GM12874 (cell line): ENCODE measurements around the gene C17orf114.

Experiments
- TF ChIP-seq, protein P1 (sequence below): IDR thresholded peaks from 2 replicates; pipeline ENCODE4 v1.5.1; 2011; ENCODE audit warnings: low read depth, mild to moderate bottlenecking, control low read depth, low read length, moderate library complexity; ENCODE audit not compliant: insufficient read depth

C17orf114 gene

DNA sequence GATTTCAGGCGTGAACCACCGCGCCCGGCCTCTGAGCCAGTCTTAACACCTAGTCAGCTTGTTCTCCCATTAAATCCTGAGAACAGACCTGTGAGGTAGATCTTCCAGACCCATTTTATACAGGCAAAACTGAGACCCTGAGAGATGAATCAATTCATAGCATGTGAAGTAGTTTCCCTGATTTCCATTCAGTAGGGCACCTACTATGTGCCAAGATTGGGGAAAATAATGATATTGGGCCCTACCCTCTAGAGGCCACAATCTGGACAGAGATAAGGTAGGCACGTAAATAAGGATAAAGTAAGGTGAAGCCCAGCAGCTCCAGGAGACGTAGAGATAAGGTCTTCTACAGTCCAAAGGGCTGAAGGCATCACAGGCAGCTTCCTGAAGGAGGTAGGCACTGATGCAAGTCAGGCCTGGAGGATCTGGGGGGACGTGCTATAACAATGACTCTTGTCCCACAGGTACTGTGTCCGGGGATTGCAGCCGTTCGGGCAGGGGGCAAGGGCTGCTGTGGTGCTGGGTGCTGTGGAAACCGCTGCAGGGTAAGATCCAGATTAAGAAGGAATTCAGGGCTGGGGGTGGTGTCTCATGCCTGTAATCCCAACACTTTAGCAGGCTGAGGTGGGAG is 21.7 kb downstream of the C17orf114 start:
- TF ChIP-seq, protein P1, sequence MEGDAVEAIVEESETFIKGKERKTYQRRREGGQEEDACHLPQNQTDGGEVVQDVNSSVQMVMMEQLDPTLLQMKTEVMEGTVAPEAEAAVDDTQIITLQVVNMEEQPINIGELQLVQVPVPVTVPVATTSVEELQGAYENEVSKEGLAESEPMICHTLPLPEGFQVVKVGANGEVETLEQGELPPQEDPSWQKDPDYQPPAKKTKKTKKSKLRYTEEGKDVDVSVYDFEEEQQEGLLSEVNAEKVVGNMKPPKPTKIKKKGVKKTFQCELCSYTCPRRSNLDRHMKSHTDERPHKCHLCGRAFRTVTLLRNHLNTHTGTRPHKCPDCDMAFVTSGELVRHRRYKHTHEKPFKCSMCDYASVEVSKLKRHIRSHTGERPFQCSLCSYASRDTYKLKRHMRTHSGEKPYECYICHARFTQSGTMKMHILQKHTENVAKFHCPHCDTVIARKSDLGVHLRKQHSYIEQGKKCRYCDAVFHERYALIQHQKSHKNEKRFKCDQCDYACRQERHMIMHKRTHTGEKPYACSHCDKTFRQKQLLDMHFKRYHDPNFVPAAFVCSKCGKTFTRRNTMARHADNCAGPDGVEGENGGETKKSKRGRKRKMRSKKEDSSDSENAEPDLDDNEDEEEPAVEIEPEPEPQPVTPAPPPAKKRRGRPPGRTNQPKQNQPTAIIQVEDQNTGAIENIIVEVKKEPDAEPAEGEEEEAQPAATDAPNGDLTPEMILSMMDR = no peak

DNA sequence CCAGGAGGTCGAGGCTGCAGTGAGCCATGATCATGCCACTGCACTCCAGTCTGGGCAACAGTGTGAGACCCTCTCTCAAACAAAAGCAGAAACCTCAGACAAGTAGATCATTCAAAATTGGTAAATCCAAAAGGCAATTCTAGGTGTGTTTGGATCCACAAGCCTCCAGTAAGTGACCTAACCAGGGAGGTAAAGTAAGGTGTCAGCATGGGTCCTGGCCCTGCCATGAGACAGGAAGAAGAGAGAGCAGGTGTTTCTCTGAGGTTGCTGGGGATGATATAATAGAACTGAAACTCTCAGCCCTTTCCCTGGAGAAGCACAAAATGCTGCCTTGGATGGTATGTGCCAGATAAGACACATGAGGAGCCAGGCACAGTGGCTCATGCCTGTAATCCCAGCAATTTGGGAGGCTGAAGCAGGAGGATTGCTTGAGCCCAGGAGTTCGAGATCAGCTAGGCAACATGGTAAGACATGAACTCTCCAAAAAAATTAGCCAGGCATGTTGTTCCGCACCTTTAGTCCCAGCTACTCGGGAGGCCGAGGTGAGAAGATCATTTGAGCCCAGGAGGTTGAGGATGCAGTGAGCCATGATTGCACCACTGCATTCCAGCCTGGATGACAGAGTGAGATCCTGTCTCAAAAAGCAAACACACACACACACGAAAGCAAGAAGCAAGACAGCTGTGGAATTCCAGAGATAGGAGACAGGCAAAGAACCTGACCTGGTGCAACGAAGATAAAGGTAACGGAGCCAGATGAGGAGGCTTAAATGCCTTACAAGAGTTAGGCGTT is 24.0 kb downstream of the C17orf114 start:
- TF ChIP-seq, protein P1 = no peak

DNA sequence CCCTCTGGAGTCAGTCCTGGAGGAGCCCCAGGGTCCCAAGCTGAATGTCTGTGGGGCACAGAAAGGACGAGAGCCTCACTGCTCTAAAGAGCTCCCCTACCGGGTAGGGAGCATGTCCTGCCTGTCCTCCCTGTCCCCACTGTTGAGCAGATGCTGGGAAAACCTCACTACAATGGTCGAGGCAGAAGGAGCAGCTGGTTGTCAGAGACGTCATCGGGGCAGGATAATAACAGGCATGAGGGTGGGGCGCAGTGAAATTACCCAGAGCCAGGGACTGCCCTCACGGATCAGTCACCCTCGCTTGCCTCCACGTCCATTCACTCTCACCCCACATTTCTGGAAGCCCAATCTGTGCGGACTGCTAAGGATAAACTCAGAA is 29.9 kb downstream of the C17orf114 start:
- TF ChIP-seq, protein P1 = no peak

DNA sequence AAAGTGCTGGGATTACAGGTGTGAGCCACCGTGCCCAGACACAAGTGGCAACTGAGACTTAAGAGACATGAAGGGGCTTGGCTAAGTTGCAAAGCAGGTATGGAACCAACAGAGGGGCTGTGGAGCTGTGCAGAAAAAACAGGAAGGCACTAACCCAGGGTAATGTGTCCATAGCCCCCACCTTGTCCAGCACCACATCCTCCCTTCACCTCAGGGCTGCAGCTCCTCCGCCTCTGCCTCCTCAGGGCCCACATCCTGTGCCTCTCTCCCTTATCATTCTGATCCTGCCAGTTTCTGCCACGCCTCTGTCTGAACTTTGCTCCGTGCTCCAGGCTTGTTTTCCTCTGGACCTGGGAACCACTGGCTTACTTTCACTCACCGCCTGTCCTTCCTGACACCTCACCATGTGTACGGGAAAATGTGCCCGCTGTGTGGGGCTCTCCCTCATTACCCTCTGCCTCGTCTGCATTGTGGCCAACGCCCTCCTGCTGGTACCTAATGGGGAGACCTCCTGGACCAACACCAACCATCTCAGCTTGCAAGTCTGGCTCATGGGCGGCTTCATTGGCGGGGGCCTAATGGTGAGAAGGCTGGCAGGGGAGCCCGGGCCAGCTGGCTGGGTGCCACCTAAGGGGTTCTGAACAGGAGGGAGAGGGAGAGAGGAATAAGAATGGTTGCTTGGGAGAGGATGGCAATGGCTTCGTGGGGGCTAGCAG is 30.5 kb downstream of the C17orf114 start, which contains the start of gene TM4SF5:
Gene TM4SF5, plus strand, starts transcription at position 368 of the 716 bp plus-strand sequence. Its CDS starts 37 bp downstream, at position 405.
- TF ChIP-seq, protein P1 = no peak

DNA sequence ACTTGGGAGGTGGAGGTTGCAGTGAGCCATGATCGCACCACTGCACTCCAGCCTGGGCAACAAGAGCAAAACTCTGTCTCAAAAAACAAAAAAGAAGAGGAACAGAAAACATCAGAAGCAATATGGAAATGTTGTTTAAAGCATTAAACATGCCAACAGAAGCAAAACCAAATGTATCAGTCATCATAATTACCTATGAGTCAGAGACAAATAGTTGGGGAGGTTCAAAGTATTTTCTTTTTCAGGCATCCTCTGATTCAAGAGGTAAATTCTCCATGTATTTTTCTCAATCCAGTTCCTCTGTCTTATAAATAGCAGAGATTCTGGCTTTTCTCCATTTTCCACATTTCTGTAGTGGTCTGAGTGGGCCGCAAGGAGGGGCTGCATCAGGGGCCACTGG is 32.5 kb downstream of the C17orf114 start:
- TF ChIP-seq, protein P1 = no peak

DNA sequence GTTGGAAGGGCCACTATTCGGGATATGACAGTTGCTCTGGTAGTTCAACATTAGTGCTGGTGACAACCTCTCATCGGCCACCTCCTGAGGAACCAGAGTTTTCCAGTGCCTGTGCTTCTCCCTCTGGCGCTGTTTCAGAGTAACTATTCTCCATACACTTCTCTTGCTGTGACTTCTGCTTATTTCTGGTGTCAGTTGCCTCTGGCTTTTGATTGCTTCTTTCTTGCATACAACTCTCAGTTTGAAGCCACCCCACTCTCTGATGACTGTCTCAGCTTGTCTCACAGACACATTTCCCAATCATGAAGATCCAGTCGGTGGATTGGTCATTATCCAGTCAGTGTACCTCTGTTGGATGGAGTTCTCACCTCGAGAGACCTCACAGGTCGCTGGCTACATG is 33.8 kb downstream of the C17orf114 start:
- TF ChIP-seq, protein P1 = no peak

DNA sequence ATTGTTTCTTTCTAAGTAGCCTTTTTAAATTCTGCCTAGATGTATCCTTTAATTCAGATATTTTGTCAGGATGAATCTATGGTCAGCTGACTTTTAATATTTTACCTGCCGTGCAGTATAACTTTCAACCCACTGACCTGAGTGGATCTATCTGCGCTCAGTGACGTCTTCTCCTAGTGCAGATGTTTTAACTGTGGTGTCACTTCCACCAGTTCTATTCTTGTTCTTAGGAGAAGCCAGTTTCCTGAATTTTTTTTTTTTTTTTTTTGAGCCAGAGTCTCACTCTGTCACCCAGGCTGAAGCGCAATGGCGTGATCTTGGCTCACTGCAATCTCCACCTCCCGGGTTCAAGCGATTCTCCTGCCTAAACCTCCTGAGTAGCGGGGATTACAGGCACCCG is 35.4 kb downstream of the C17orf114 start:
- TF ChIP-seq, protein P1 = no peak
